GM10266 (cell line): Measurements from ENCODE around the gene COL25A1.

Experiments
- DNase-seq: peaks from one replicate; pipeline ENCODE4 v3.0.0; 2012; ENCODE audit errors: extremely low spot score
- TF ChIP-seq, protein P1 (sequence below): IDR thresholded peaks from 2 replicates; pipeline ENCODE4 v1.5.1; 2012; ENCODE audit warnings: mild to moderate bottlenecking, low read depth; ENCODE audit not compliant: control insufficient read depth, insufficient read depth; ENCODE audit errors: missing control alignments

The COL25A1 gene

DNA sequence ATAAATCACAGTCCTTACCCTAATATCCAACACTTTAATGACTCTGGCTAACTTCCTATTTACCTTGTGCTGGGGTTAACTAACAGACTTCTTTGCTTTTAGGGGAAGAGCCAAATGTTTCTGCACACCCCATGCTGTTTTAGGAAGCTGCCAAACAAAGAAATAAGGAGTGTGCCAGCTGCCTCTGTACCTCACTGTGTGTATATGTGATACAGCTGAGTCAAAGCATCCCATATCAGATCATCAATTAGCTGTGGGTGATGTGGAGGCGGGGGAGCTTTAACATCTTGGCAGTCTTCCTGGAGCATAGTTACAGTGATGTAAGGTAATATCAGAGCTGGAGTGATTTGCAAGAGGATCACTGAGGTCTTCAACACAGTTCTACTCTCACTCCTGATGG, 95.4 kb downstream of the COL25A1 start:
- TF ChIP-seq, protein P1, sequence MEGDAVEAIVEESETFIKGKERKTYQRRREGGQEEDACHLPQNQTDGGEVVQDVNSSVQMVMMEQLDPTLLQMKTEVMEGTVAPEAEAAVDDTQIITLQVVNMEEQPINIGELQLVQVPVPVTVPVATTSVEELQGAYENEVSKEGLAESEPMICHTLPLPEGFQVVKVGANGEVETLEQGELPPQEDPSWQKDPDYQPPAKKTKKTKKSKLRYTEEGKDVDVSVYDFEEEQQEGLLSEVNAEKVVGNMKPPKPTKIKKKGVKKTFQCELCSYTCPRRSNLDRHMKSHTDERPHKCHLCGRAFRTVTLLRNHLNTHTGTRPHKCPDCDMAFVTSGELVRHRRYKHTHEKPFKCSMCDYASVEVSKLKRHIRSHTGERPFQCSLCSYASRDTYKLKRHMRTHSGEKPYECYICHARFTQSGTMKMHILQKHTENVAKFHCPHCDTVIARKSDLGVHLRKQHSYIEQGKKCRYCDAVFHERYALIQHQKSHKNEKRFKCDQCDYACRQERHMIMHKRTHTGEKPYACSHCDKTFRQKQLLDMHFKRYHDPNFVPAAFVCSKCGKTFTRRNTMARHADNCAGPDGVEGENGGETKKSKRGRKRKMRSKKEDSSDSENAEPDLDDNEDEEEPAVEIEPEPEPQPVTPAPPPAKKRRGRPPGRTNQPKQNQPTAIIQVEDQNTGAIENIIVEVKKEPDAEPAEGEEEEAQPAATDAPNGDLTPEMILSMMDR, result no peak
- no peak for DNase-seq

GRCh38 chr4:109206620-109207019, 95.8 kb downstream of the COL25A1 start:
- TF ChIP-seq, protein P1, result no peak
- DNase-seq, result no peak

- TF ChIP-seq, protein P1, result no peak
- no peak for DNase-seq
Observed at GRCh38 chr4:109205186-109205585, 97.3 kb downstream of the COL25A1 start.

- DNase-seq, result no peak
- TF ChIP-seq, protein P1, result no peak
Observed at GRCh38 chr4:109199585-109199984, 102.9 kb downstream of the COL25A1 start.

DNA sequence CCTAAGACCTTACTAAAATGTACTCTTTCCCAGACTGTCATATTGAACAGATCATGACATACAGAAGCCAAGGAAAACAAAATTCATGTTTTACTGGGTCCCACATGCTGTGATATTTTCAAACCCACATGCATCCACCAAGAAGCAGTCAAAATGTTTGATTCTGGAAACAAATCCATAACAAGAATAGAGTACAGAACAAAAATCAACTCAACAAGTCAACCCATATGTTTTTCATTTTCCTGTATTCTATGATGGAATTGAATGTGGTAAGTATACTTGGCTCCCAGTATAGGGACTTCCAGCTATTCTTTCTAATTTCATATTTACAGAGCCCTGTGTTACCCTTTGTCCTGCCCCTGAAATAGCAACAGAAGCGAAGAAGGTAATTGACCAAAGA, 106.8 kb downstream of the COL25A1 start:
- TF ChIP-seq, protein P1, result no peak
- DNase-seq, result no peak

GRCh38 chr4:109191216-109191615, 111.2 kb downstream of the COL25A1 start:
- DNase-seq, result no peak
- TF ChIP-seq, protein P1, result no peak

DNA sequence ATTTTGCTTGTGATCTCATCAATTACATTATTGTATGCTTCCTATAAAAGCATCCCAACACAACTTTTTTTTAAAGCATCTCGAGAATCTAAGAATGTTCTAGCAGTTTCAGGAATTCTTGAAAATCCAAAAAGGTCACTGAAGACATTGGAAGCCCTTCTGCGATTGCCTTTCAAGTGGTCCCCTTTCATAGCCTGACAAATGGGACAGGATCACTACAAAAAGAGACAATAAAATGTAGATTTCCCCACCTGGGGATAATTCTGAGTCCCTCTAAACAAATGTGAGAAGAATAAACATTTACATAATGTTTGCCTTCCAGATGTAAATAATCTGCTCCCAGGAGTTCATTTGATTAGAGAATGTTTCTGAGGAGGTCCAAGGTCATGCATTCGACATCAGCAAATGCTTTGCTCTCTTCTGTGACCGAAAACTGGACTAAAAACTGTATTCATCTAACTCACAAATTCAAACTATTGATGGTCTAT, 116.0 kb downstream of the COL25A1 start:
- DNase-seq, result no peak
- TF ChIP-seq, protein P1, result no peak
